Activated CD8-positive, alpha-beta memory T cell treated with anti-CD3 and anti-CD28 coated beads, Interleukin-2, amount 10 ng/mL, durations not matched to agents 7 days and 5 days (primary cell): Measurements from ENCODE around the gene TMEM9. TPM values are rescaled to one million over a fixed set of nuclear protein-coding genes. Genes with fewer than 3 reads are reported as not detected.

Experiments used
- ATAC-seq: fragments of 150-1000 bp; cut with Tn5 transposase; one replicate; pipeline ENCODE4 v1.10.0; 2021; ENCODE audit warnings: moderate library complexity
- CTCF ChIA-PET: fragments of 350-600 bp; sonication (Branson Sonifier 250); formaldehyde crosslinking; loops from one replicate; lab custom pipeline; 2021; ENCODE audit warnings: antibody characterized with exemption; lab: Charles Lee
- DNase-seq: peaks from one replicate; pipeline ENCODE4 v3.0.0-alpha.2; 2020
- H3K27ac Mint-ChIP-seq: one replicate; pipeline ENCODE4 v1.8.0; 2021; ENCODE audit warnings: mild to moderate bottlenecking, mixed read lengths
- H3K27me3 Mint-ChIP-seq: one replicate; pipeline ENCODE4 v1.8.0; 2021; ENCODE audit warnings: mixed read lengths
- H3K36me3 Mint-ChIP-seq: one replicate; pipeline ENCODE4 v1.8.0; 2021; ENCODE audit warnings: mild to moderate bottlenecking, mixed read lengths
- H3K4me1 Mint-ChIP-seq: one replicate; pipeline ENCODE4 v1.8.0; 2021; ENCODE audit warnings: mixed read lengths
- H3K4me3 Mint-ChIP-seq: one replicate; pipeline ENCODE4 v1.8.0; 2021; ENCODE audit warnings: mild to moderate bottlenecking, moderate library complexity, mixed read lengths
- H3K9me3 Mint-ChIP-seq: one replicate; pipeline ENCODE4 v1.8.0; 2022; ENCODE audit warnings: low read depth, mixed read lengths
- total RNA-seq, 2 experiments: library from RNA; stranded (reverse); gene quantifications; one replicate each; pipeline ENCODE4 v1.2.3, GENCODE V29; 2021

The TMEM9 gene
- total RNA-seq, 2 experiments from 2014 or later, result 10.7 to 14.6 TPM

DNA sequence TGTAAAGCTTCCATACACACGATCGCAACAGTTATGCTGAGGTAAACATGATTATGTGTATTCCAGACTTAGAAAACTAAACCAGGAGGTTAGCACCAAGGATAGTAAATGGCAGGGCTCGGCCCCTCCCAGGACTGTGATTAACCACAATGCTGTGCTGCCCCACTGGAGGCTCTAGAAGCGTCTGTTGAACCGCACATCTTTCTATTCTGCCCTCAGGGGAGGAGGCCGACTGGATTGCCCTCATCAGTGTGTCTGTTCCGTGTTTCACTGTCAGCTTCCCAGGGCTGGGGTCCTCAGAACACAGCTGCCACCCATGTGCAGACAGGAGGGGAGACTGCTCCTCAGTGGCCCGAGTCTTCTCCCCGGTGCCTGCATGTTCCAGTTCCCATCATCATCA is 14.5 kb downstream of the TMEM9 start:
- H3K27ac Mint-ChIP-seq, result no peak overlapping the region
- no peaks in the 10 kb centered on the region for H3K9me3 Mint-ChIP-seq
- no peaks in the 10 kb centered on the region for H3K36me3 Mint-ChIP-seq
- CTCF ChIA-PET, result interaction anchor here (0.7 kb wide), 1 partner anchor 222 kb away, joined by 3 read pairs; no protein-coding TSS in a partner anchor
- no peak for ATAC-seq
- H3K4me1 Mint-ChIP-seq, result no peaks in the 10 kb centered on the region
- DNase-seq, result no peak
- H3K4me3 Mint-ChIP-seq, result no peak overlapping the region
- H3K27me3 Mint-ChIP-seq, result no peaks in the 10 kb centered on the region

DNA sequence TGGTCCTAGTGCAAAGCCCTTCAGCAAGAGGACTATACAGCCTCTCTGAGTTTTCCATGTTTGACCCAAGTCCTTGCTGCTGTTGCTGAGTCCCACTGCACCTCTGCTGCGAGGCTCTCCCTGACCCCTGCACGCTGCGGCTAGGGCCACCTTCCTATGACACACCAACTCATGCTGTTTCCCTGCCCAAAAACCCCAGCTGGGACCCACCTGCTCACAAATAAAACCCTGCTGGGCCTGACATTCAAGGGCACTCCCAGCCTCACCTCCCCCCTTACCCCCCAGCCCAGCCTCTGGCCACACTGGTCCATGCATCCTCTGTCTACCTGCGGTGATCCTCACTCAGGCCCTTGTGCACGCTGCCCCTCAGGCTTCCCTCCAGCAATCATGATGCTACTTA is 15.0 kb downstream of the TMEM9 start:
- no peaks in the 10 kb centered on the region for H3K9me3 Mint-ChIP-seq
- CTCF ChIA-PET, result no interaction called here
- H3K4me1 Mint-ChIP-seq, result no peaks in the 10 kb centered on the region
- ATAC-seq (no peak), DNase-seq (no peak)
- H3K4me3 Mint-ChIP-seq, result no peak overlapping the region
- H3K27ac Mint-ChIP-seq, result no peak overlapping the region
- no peaks in the 10 kb centered on the region for H3K36me3 Mint-ChIP-seq
- no peaks in the 10 kb centered on the region for H3K27me3 Mint-ChIP-seq

DNA sequence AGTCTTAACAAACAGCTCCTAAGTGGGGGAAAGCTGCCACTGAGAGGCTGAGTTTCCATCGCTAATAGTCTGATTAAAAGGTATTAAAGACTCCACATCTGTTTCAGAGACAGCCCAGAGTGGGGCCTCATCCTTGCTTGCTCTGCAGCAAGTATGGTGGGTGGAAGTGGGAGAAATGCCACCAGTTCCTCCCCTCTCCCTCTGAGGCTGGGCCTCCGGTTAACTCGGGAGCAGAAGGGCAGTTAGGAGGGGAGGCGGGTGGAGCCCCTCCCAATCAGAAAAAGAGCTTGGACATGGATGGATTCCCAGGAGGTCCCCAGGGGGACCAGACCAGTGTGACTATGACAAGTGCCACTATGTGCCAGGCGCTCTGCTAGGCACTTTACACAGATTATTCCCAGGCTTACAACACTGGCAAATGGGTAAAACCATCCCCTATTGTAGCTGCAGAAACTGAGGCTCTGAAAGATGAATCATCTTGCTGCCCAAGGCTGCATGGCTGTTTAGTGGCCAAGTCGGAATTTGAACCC is 15.9 kb downstream of the TMEM9 start:
- CTCF ChIA-PET, result interaction anchor here (0.7 to 1.0 kb wide), 2 partner anchors 16 to 19 kb away, joined by 3 read pairs; no protein-coding TSS in a partner anchor
- Mint-ChIP-seq H3K4me1 (no peaks in the 10 kb centered on the region), H3K27me3 (no peaks in the 10 kb centered on the region), H3K36me3 (no peaks in the 10 kb centered on the region), H3K27ac (no peak overlapping the region), H3K4me3 (no peak overlapping the region), H3K9me3 (no peaks in the 10 kb centered on the region)
- DNase-seq (no peak), ATAC-seq (no peak)

DNA sequence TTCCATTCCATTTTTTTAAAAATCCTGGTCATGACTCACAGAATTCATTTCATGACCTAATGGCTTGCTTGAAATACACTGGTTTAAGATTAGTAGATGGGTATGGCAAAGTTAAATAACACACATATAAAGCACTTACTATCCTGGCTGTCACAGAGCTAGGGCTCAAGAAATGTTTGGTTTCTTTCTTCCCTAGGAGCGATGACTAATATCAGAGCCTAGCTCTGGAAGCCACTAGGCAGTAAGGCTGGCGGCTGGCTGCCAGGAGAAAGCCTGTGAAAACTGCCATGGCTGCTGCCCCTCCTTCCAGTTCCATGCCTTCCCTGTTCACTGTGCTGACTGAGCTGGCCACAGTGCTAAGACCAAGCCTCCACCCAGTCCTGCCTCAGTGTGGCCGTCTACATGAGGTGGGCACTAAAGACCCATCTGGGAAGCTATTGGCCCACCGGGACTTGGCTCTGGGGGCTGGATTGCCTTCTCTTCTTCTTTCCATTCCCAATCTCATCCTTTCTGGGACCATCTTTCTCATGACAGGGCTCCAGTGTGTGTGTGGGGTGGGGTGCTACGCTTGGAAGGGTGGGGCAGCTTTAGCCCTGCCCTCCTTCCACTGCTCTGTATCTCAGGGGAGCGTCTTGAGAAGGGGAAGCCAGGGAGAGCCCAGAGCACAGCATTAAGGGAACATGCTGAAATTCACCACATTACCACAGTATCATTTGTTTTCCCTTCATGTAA is 16.5 kb downstream of the TMEM9 start:
- no peak for ATAC-seq
- CTCF ChIA-PET, result interaction anchor here (0.7 to 1.3 kb wide), 4 partner anchors 15 to 18 kb away, joined by 3 to 6 read pairs (median 4); partner anchors contain the start of gene TMEM9
- no peaks in the 10 kb centered on the region for H3K36me3 Mint-ChIP-seq

DNA sequence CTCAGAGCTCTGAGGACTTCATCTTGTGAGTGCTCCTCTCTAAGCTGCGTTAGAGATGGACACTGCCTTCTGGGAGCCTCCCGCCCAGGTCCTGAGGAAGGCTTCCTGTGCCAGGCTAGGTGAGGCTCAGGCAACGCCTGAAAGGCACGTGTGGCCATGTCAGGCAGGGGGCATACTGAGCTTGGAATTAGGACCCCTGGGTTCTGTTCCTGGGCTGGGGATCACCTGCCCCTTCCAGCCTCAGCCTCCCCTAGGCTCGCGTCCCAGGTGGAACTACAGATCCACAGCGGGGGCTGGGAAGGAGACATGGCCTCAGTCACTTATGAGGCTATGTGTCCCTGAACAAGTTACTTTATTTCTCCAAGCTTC is 17.3 kb downstream of the TMEM9 start:
- Mint-ChIP-seq H3K4me1 (no peaks in the 10 kb centered on the region), H3K27me3 (no peaks in the 10 kb centered on the region), H3K4me3 (no peak overlapping the region), H3K27ac (no peak overlapping the region), H3K9me3 (no peaks in the 10 kb centered on the region), H3K36me3 (no peaks in the 10 kb centered on the region)
- ATAC-seq, result no peak
- DNase-seq, result no peak
- CTCF ChIA-PET, result interaction anchor here (1.0 to 1.3 kb wide), 3 partner anchors 12 to 18 kb away, joined by 3 to 6 read pairs (median 4); partner anchors contain the start of gene TMEM9

More for the DNA sequence above, 16.5 kb downstream of the TMEM9 start:
- no peak for DNase-seq
- Mint-ChIP-seq H3K9me3 (no peaks in the 10 kb centered on the region), H3K4me1 (no peaks in the 10 kb centered on the region), H3K4me3 (no peak overlapping the region), H3K27me3 (no peaks in the 10 kb centered on the region), H3K27ac (no peak overlapping the region)

DNA sequence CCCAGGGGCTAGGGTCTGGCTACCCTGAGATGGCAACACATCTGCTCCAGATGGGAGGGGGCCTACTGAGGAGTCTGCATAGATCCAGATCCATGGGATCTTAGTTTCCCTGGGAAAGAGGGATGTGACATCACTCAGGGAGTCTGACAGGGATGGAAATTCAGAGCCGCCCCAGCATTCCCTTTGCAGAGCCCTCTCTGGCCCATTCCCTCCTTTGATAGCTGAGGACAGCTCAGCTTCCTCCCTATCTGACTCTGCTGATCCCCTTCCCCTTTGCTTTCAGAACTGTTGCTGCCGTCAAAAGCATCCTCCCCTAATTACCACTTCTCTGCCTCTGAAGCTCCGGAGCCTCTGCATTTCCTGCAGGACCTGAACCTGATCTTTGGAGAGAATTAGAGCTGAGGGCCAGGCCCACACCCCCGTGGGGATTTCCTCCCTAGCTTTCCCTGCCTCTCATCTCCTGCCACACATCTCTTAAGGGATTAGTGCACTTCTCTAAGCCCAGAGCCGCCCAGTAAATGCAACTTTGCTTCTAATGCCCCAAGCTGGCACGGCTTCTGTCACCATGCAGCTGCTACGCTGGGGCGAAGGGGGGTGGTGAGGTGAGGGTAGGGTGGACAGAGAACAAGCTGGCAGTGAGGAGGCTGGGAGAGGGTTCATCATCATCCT is 17.8 kb downstream of the TMEM9 start:
- CTCF ChIA-PET, result interaction anchor here (1.0 to 1.3 kb wide), 3 partner anchors 13 to 17 kb away, joined by 3 to 6 read pairs (median 4); partner anchors contain the start of gene TMEM9
- no peak overlapping the region for H3K27ac Mint-ChIP-seq
- no peaks in the 10 kb centered on the region for H3K9me3 Mint-ChIP-seq
- H3K4me3 Mint-ChIP-seq, result no peak overlapping the region
- H3K36me3 Mint-ChIP-seq, result no peaks in the 10 kb centered on the region
- H3K27me3 Mint-ChIP-seq, result no peaks in the 10 kb centered on the region
- ATAC-seq (no peak), DNase-seq (no peak)
- no peaks in the 10 kb centered on the region for H3K4me1 Mint-ChIP-seq

DNA sequence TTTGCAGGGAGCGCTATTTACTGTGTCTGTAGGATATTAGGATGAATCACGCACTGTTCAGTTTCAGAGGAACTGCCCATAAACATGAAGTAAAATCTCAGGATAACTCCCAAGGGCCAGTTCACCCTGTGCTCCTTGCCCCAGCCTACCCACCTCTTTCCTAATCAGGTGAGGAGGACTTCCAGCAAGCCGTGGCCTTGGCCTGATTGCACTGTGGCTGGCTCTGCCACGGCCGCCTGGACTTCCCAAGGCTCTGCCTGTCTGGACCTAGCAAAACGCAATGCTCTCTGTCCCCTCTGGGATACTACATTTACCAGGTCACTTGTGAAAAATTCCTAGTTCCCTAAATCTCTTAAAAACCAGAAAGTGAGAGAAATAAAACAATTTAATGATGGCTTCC is 19.9 kb downstream of the TMEM9 start:
- CTCF ChIA-PET, result no interaction called here
- Mint-ChIP-seq H3K9me3 (no peaks in the 10 kb centered on the region), H3K27ac (no peak overlapping the region), H3K4me3 (no peak overlapping the region), H3K4me1 (no peaks in the 10 kb centered on the region), H3K27me3 (no peaks in the 10 kb centered on the region), H3K36me3 (no peaks in the 10 kb centered on the region)
- ATAC-seq (no peak), DNase-seq (no peak)

DNA sequence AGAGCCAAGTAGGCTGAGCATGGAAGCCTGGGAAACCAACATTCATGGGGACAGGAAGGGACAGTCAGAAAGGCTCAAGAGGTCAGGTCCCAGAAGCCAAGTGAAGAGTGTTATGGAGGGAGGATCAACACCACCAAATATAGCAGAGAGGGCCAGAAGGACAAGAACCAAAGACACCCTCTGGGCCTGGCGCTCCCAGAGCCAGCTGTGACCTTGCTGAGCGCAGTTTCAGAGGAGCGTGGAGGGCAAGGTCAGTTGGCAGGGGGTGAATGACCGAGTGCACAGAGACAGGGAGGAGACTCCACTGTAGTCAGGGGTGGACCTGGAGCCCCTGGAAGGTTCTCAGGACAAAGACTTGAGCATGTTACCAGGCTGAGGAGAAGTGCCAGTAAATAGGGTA is 22.9 kb downstream of the TMEM9 start:
- Mint-ChIP-seq H3K36me3 (no peaks in the 10 kb centered on the region), H3K27ac (no peak overlapping the region), H3K27me3 (no peaks in the 10 kb centered on the region), H3K4me3 (no peak overlapping the region), H3K4me1 (no peaks in the 10 kb centered on the region), H3K9me3 (no peaks in the 10 kb centered on the region)
- DNase-seq, result no peak
- no peak for ATAC-seq
- CTCF ChIA-PET, result no interaction called here

DNA sequence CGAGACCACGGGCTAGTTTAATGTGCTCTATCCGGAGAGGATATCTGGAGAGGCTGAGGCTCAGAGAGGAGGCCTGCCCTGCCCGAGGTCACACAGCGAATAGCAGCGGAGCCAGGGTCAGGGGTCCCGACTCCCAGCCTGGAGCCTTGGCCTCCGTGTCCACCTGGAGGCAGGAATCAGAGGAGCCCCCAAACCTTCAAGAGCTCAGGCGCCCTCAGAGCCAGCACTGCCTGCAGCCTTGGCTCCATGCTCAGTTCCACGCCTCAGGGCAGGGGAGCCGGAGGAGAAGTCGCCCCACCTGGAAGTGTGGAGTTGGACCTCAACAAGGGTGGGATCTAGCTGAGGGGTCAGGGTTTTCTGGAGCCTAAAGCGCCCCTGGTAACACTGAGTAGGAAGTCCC is 25.3 kb downstream of the TMEM9 start:
- CTCF ChIA-PET, result interaction anchor here (1.6 kb wide), 1 partner anchor 10 kb away, joined by 7 read pairs; no protein-coding TSS in a partner anchor
- Mint-ChIP-seq H3K9me3 (no peaks in the 10 kb centered on the region), H3K4me1 (no peaks in the 10 kb centered on the region), H3K4me3 (no peak overlapping the region), H3K27me3 (peaks cover 12% of the 10 kb centered on the region), H3K36me3 (no peaks in the 10 kb centered on the region), H3K27ac (no peak overlapping the region)
- no peak for DNase-seq
- ATAC-seq, result no peak

DNA sequence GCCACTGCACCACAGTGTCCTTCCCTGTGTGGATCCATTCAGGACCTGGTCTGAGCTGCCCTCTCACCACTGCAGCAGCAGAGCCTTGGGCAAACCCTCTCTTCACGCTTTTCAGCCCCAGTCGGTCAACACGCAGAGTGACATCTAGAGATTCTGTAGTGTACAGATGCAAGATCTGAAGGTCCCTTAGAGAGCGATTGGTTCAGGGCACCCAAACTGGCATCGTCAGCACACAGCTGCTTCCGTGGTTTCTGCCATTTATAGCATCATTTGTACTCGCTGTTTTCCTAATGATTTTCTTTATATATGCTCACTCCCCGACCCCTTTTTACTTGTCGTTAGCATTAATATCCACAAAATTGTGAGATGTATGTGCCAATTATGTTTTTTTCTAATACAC is 25.8 kb downstream of the TMEM9 start:
- Mint-ChIP-seq H3K9me3 (no peaks in the 10 kb centered on the region), H3K27ac (no peak overlapping the region), H3K4me3 (no peak overlapping the region), H3K36me3 (no peaks in the 10 kb centered on the region), H3K4me1 (no peaks in the 10 kb centered on the region), H3K27me3 (peaks cover 12% of the 10 kb centered on the region)
- DNase-seq, result no peak
- no peak for ATAC-seq
- CTCF ChIA-PET, result interaction anchor here (1.6 kb wide), 1 partner anchor 9 kb away, joined by 7 read pairs; no protein-coding TSS in a partner anchor

DNA sequence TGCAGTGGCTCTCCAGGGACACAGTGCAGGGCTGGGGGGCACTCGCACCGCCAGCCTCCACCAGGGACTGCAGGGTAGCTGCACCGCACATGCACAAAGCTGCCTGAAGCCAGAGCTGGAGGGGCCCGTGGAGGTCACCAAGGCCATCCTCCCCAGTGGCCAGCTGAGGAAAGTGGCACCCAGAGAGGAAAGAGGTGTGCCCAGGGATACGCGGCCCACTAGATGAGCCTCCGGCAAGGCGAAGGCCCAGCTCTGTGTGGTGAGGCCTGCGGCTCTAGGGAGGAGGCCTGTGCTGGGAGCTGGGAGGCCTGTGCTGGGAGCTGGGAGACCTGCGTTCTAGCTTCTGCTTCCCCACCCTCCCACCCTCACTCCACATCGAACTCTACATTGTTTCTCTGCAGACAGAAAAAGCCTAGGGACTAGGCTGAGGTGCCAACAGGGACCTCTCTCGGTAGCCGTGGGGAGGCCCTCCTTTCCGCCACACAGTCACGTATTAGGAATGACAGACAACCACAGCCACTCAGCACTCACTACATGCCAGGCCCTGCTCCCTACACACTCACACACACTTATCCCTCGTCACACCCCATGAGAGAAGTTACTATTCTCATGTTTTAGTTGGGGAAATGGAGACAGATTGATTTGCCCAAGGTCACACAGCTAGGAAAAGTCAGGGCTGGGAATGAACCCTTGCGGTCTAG is 26.4 kb downstream of the TMEM9 start:
- peaks cover 12% of the 10 kb centered on the region for H3K27me3 Mint-ChIP-seq
- no peak overlapping the region for H3K27ac Mint-ChIP-seq
- ATAC-seq (no peak), DNase-seq (no peak)
- no peaks in the 10 kb centered on the region for H3K9me3 Mint-ChIP-seq
- H3K4me1 Mint-ChIP-seq, result no peaks in the 10 kb centered on the region
- CTCF ChIA-PET, result no interaction called here
- no peak overlapping the region for H3K4me3 Mint-ChIP-seq
- H3K36me3 Mint-ChIP-seq, result no peaks in the 10 kb centered on the region

DNA sequence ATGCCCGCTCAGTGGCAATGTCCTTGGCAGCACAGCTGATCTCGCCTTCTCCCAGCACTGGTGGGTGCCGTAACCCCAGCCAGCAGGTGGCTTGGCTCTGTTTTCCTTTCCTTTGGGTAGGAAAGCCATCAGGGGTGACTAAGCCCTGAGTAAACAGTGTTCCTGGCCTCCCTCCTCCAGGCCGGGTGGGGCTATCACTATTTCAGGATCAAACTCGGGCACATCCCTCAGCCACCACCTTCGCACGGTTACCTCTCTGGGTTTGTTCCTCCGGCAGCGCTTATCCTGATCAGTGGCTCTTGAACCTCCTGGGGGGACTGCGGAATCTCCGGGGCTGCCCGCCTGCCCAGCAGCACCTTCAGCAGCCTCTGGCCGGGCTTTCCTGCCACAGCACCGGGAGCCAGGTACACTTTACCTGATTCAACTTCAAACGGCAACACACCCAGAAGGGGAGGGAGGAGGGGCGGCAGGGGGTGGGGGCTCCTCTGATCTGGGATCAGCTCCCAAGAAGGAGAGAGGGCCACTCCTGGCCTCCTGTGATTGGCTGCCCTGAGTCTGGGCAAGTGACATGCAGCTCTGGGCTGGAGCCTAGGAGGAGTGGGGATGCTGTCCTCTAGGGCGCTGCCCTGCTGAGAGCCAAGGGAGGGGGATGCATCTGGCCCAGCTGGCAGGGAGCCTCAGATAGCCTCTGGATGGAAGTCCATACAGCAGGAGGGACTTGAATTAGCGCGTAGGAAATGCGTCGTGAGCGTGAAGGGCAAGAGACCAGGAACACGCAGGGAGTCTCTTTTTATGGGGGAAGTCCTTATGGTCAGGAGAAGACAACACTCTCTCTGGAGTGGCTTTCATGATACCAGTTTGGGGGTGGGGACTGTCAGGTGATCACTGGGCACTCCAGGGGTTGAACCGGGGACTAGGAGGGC is 27.2 kb downstream of the TMEM9 start, which contains the start of gene ASCL5:
TSS of gene ASCL5 (minus strand) at position 353 of the 923 bp plus-strand sequence. CDS start 11,812 bp downstream, outside the sequence.
- CTCF ChIA-PET, result no interaction called here
- no peaks in the 10 kb centered on the region for H3K4me1 Mint-ChIP-seq

More for the DNA sequence above, 27.2 kb downstream of the TMEM9 start, which contains the start of gene ASCL5:
- H3K4me3 Mint-ChIP-seq, result no peak within 1 kb of the TSS
- no peaks in the 10 kb centered on the region for H3K36me3 Mint-ChIP-seq
- ATAC-seq (no peak), DNase-seq (no peak)
- peaks cover 14% of the 10 kb centered on the region for H3K27me3 Mint-ChIP-seq
- H3K9me3 Mint-ChIP-seq, result no peaks in the 10 kb centered on the region
- no peak within 1 kb of the TSS for H3K27ac Mint-ChIP-seq
